ENCODE results near the gene BET1. TPM values are rescaled to one million over a fixed set of nuclear protein-coding genes. Genes with fewer than 3 reads are reported as not detected.

Gene BET1
- total RNA-seq, 1 experiment from 2014 or later = 12.1 TPM

DNA sequence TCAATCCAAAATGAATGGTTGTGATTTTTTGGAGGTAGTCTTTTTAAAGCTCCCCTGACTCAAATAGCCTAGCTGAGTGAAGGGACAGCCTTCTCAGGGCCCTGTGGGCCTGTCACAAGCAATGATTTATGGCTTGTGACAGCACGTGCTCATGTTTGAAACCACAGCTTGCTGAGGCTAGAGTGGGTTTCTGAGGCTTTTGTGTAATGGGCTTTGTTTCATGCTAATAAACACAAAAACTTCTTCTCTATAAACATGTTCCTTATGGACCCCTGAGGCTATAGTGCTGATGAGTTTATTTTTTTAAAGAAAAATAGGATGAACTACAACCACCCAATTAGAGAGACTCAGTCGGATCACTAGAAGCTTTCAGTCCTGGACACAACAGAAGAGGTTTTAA is 36.1 kb upstream of the BET1 start:
- Histone ChIP-seq H4K20me1 (ENCODE audit: low read length) (no peaks in the 10 kb centered on the region), H3K79me2 (ENCODE audit: low read length) (no peaks in the 10 kb centered on the region), H3K4me1 (ENCODE audit: insufficient read depth, low read length) (peaks cover 12% of the 10 kb centered on the region), H2AFZ (ENCODE audit: low read length) (no peak overlapping the region), H3F3A (ENCODE audit: low read length, unreplicated experiment) (no peaks in the 10 kb centered on the region), H3K9me2 (replicated peaks; ENCODE audit: low read length) (no peaks in the 10 kb centered on the region), H3K4me2 (ENCODE audit: low read length) (no peak overlapping the region), H3K36me3 (ENCODE audit: low read depth, low read length) (no peaks in the 10 kb centered on the region), H3K9me3 (ENCODE audit: low read length) (no peaks in the 10 kb centered on the region), H3K27ac (ENCODE audit: low read length) (no peak overlapping the region), H3K4me3 (ENCODE audit: low read length) (no peak overlapping the region), H3K27me3 (ENCODE audit: low read length) (peaks cover 25% of the 10 kb centered on the region), H3K9ac (ENCODE audit: low read length) (no peak overlapping the region)
- intact Hi-C loops (cut with micrococcal nuclease) = no loop called here
- TF ChIP-seq EZH2 (IDR thresholded peaks at IDR 0.05; ENCODE audit: low read length, unreplicated experiment) = no peak
- no peak for TF ChIP-seq EZH2phosphoT487 (IDR thresholded peaks at IDR 0.05; ENCODE audit: borderline replicate concordance, low read length)
- TF ChIP-seq, protein P1, sequence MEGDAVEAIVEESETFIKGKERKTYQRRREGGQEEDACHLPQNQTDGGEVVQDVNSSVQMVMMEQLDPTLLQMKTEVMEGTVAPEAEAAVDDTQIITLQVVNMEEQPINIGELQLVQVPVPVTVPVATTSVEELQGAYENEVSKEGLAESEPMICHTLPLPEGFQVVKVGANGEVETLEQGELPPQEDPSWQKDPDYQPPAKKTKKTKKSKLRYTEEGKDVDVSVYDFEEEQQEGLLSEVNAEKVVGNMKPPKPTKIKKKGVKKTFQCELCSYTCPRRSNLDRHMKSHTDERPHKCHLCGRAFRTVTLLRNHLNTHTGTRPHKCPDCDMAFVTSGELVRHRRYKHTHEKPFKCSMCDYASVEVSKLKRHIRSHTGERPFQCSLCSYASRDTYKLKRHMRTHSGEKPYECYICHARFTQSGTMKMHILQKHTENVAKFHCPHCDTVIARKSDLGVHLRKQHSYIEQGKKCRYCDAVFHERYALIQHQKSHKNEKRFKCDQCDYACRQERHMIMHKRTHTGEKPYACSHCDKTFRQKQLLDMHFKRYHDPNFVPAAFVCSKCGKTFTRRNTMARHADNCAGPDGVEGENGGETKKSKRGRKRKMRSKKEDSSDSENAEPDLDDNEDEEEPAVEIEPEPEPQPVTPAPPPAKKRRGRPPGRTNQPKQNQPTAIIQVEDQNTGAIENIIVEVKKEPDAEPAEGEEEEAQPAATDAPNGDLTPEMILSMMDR (conservative IDR thresholded peaks at IDR 0.05; ENCODE audit: low read depth, low read length) = no peak
- ATAC-seq = no peak
- ChIA-PET CTCF (no interaction called here), POLR2A (ENCODE audit: unreplicated experiment) (no interaction called here)
- BruUV-seq (replicated peaks) = no TSS peak
- DNase-seq = no peak

DNA sequence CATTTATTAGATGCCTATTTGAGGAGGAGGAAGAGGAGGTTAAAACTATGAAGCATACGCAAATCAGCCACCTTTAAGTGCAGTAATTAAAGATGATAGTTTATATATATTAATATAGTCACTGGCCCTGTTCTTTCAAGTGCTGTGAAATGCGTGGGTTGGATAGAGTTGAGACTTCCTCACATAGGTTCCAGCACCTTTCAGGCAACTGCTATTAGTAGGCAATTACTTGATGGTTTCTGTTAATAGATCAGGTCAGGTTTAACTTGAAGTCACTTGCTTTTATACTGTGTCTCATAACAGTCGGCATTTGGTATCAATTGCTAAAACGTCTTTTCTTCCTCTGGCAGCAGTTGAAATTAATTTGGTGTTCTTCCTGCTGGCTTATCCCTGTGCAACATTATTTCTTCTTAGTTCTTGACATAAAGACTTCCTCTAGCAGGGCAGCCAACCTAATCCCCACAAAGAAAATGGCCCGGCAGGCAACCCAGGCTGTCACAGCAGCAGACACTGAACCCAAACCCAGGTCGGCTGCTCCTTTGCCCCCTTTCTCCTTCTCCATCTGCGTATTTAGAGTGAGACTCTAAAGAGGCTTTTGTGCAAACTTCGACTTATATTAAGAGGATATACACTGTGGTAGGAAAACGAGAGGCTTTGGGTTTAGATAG is 35.3 kb upstream of the BET1 start:
- no peak overlapping the region for H3K4me2 ChIP-seq (ENCODE audit: low read length)
- H3K27me3 ChIP-seq (ENCODE audit: low read length) = peaks cover 25% of the 10 kb centered on the region
- ATAC-seq (no peak), DNase-seq (no peak)
- no peaks in the 10 kb centered on the region for H3K36me3 ChIP-seq (ENCODE audit: low read depth, low read length)
- no peak overlapping the region for H3K27ac ChIP-seq (ENCODE audit: low read length)
- H4K20me1 ChIP-seq (ENCODE audit: low read length) = no peaks in the 10 kb centered on the region
- no peaks in the 10 kb centered on the region for H3K9me3 ChIP-seq (ENCODE audit: low read length)
- H3K9me2 ChIP-seq (replicated peaks; ENCODE audit: low read length) = no peaks in the 10 kb centered on the region
- intact Hi-C loops (cut with micrococcal nuclease) = no loop called here
- H3K9ac ChIP-seq (ENCODE audit: low read length) = no peak overlapping the region
- H2AFZ ChIP-seq (ENCODE audit: low read length) = no peak overlapping the region
- no peaks in the 10 kb centered on the region for H3K79me2 ChIP-seq (ENCODE audit: low read length)
- ChIA-PET CTCF (no interaction called here), POLR2A (ENCODE audit: unreplicated experiment) (no interaction called here)
- TF ChIP-seq, protein P1 (conservative IDR thresholded peaks at IDR 0.05; ENCODE audit: low read depth, low read length) = no peak
- no peak for TF ChIP-seq EZH2phosphoT487 (IDR thresholded peaks at IDR 0.05; ENCODE audit: borderline replicate concordance, low read length)
- TF ChIP-seq EZH2 (IDR thresholded peaks at IDR 0.05; ENCODE audit: low read length, unreplicated experiment) = no peak
- BruUV-seq (replicated peaks) = no TSS peak
- H3K4me1 ChIP-seq (ENCODE audit: insufficient read depth, low read length) = peaks cover 12% of the 10 kb centered on the region
- no peaks in the 10 kb centered on the region for H3F3A ChIP-seq (ENCODE audit: low read length, unreplicated experiment)
- H3K4me3 ChIP-seq (ENCODE audit: low read length) = no peak overlapping the region

DNA sequence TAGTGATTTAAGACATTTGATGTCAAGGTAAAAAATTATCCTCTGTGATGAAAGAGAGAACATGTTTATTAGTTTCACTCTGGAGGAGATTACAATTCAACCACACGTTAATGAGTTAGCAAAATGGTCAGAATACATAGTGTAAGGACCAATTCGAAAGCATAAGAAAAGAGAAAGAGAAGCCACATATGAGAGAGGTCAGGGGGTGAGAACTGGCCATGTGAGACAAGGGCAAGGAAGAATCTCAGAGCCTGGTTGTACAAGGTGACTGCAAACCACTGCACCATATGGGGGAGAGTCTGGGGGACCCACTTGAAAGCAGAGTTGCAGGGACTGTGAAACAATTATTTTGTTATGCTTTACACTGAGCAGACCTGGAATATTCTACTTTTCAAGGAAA is 27.7 kb upstream of the BET1 start:
- peaks cover 7% of the 10 kb centered on the region for H3K4me1 ChIP-seq (ENCODE audit: insufficient read depth, low read length)
- no peak overlapping the region for H3K4me3 ChIP-seq (ENCODE audit: low read length)
- no peaks in the 10 kb centered on the region for H4K20me1 ChIP-seq (ENCODE audit: low read length)
- TF ChIP-seq EZH2 (IDR thresholded peaks at IDR 0.05; ENCODE audit: low read length, unreplicated experiment) = no peak
- TF ChIP-seq, protein P1 (conservative IDR thresholded peaks at IDR 0.05; ENCODE audit: low read depth, low read length) = no peak
- TF ChIP-seq EZH2phosphoT487 (IDR thresholded peaks at IDR 0.05; ENCODE audit: borderline replicate concordance, low read length) = no peak
- no TSS peak for BruUV-seq (replicated peaks)
- H3K27ac ChIP-seq (ENCODE audit: low read length) = no peak overlapping the region
- peaks cover 38% of the 10 kb centered on the region for H3K27me3 ChIP-seq (ENCODE audit: low read length)
- ChIA-PET CTCF (no interaction called here), POLR2A (ENCODE audit: unreplicated experiment) (no interaction called here)
- ATAC-seq (no peak), DNase-seq (no peak)
- H3K9me2 ChIP-seq (replicated peaks; ENCODE audit: low read length) = no peaks in the 10 kb centered on the region
- H3K79me2 ChIP-seq (ENCODE audit: low read length) = no peaks in the 10 kb centered on the region
- H3F3A ChIP-seq (ENCODE audit: low read length, unreplicated experiment) = no peaks in the 10 kb centered on the region
- H2AFZ ChIP-seq (ENCODE audit: low read length) = no peak overlapping the region
- no peaks in the 10 kb centered on the region for H3K9me3 ChIP-seq (ENCODE audit: low read length)
- H3K9ac ChIP-seq (ENCODE audit: low read length) = no peak overlapping the region
- H3K4me2 ChIP-seq (ENCODE audit: low read length) = no peak overlapping the region
- no peaks in the 10 kb centered on the region for H3K36me3 ChIP-seq (ENCODE audit: low read depth, low read length)
- intact Hi-C loops (cut with micrococcal nuclease) = no loop called here
